ENCODE results near the gene CERS6.

The CERS6 gene

DNA sequence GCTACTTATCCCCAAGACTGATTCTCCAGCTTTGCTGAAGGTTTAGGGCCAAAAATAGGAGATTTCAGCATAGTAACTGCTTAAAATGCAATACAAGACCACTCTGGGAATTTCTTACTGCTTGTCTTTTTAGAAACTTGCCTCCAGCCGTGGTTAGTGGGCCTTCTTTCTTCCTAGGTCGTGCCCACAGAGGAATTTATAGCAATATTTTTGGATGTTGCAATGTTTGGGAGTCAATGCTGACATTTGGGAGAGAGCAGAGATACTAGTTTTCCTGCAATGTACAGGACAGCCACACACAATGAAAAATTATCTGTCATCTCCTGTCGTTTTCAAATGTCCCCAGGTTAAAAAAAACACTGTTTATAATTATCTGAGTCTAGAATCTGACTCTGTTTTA lies 25.6 kb upstream of the CERS6 start:
- Histone ChIP-seq H3K27ac (ENCODE audit: low read depth, low read length) (no peak overlapping the region), H3K9me3 (ENCODE audit: low read length) (no peaks in the 10 kb centered on the region), H3K4me1 (ENCODE audit: insufficient read depth, low read length) (no peaks in the 10 kb centered on the region), H3K27me3 (ENCODE audit: control insufficient read depth in 1 of 2, insufficient read depth in 2 of 2, low read length in 2 of 2) (no peaks in the 10 kb centered on the region), H3K4me3 (ENCODE audit: low read depth in 1 of 2, low read length in 2 of 2) (no peak overlapping the region), H3K36me3 (ENCODE audit: insufficient read depth, low read length) (no peaks in the 10 kb centered on the region), H3K9ac (ENCODE audit: low read length) (no peak overlapping the region)

DNA sequence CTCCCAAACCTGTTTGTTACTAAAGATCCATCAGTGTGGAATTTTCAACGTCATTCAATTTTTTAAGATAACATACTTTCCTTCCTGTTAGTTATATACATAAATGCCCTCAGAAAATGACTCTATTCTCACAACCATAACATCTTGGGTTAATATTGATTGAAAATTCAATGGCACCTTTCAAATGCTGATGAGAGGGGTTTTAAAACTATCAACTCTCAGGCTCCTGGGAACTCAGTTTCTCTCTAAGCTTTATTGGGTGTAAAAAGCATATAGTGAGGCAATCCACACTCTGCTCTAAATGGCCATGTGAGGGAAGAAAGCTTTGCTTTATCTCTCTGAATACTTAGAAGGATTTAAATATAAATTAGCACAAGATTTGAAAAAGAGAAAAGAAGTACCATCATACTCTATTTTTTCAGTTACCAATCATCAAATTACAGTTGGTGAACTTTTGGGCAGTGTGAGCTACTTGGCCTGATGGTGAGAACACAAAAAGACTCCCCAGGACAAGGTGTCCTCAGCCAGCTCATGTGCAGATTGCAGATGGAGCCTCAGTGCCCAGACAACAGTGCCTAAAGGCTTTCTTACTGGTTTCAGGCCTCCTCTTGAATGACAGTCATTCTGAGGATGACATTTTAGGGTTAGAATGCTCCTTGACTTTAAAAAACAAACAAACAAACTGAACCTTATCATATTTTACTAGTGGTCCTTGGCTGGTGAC lies 24.6 kb upstream of the CERS6 start:
- no peaks in the 10 kb centered on the region for H3K36me3 ChIP-seq (ENCODE audit: insufficient read depth, low read length)

GRCh38 chr2:168432100-168432499 lies 24.0 kb upstream of the CERS6 start:
- H3K9me3 ChIP-seq (ENCODE audit: low read length), result no peaks in the 10 kb centered on the region
- no peaks in the 10 kb centered on the region for H3K36me3 ChIP-seq (ENCODE audit: insufficient read depth, low read length)
- H3K27ac ChIP-seq (ENCODE audit: low read depth, low read length), result no peak overlapping the region
- no peak overlapping the region for H3K9ac ChIP-seq (ENCODE audit: low read length)
- H3K4me1 ChIP-seq (ENCODE audit: insufficient read depth, low read length), result no peaks in the 10 kb centered on the region
- H3K27me3 ChIP-seq (ENCODE audit: control insufficient read depth in 1 of 2, insufficient read depth in 2 of 2, low read length in 2 of 2), result no peaks in the 10 kb centered on the region
- H3K4me3 ChIP-seq (ENCODE audit: low read depth in 1 of 2, low read length in 2 of 2), result no peak overlapping the region

More for the DNA sequence above, 24.6 kb upstream of the CERS6 start:
- Histone ChIP-seq H3K9ac (ENCODE audit: low read length) (no peak overlapping the region), H3K27me3 (ENCODE audit: control insufficient read depth in 1 of 2, insufficient read depth in 2 of 2, low read length in 2 of 2) (no peaks in the 10 kb centered on the region), H3K27ac (ENCODE audit: low read depth, low read length) (no peak overlapping the region), H3K9me3 (ENCODE audit: low read length) (no peaks in the 10 kb centered on the region), H3K4me1 (ENCODE audit: insufficient read depth, low read length) (no peaks in the 10 kb centered on the region), H3K4me3 (ENCODE audit: low read depth in 1 of 2, low read length in 2 of 2) (no peak overlapping the region)

- Histone ChIP-seq H3K4me1 (ENCODE audit: insufficient read depth, low read length) (no peaks in the 10 kb centered on the region), H3K4me3 (ENCODE audit: low read depth in 1 of 2, low read length in 2 of 2) (no peak overlapping the region)
These were observed 23.4 kb upstream of the CERS6 start for GRCh38 chr2:168432565-168433186.

DNA sequence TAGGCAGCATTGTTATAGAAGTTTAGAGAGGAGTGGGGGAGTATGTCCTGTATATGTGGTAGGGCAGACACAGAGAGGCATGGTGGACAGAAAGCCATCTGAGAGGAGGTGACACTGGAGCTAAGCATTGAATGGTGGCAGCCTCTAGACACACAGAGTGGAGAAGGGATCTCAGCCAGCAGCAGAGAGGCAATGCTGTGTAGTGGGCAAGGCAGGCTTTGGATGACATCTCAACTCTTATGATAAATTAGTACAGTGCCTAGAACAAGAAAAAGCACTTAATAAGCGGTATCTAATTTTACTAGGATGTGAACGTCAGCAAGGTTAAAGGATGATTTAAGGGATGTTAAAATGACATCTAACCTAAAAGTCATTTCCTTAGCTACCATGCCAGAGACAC lies 22.5 kb upstream of the CERS6 start:
- no peak overlapping the region for H3K9ac ChIP-seq (ENCODE audit: low read length)
- H3K27me3 ChIP-seq (ENCODE audit: control insufficient read depth in 1 of 2, insufficient read depth in 2 of 2, low read length in 2 of 2), result no peaks in the 10 kb centered on the region
- no peaks in the 10 kb centered on the region for H3K9me3 ChIP-seq (ENCODE audit: low read length)
- H3K4me3 ChIP-seq (ENCODE audit: low read depth in 1 of 2, low read length in 2 of 2), result no peak overlapping the region
- no peaks in the 10 kb centered on the region for H3K4me1 ChIP-seq (ENCODE audit: insufficient read depth, low read length)
- no peak overlapping the region for H3K27ac ChIP-seq (ENCODE audit: low read depth, low read length)
- no peaks in the 10 kb centered on the region for H3K36me3 ChIP-seq (ENCODE audit: insufficient read depth, low read length)

More at GRCh38 chr2:168432565-168433186, 23.4 kb upstream of the CERS6 start:
- Histone ChIP-seq H3K36me3 (ENCODE audit: insufficient read depth, low read length) (no peaks in the 10 kb centered on the region), H3K27me3 (ENCODE audit: control insufficient read depth in 1 of 2, insufficient read depth in 2 of 2, low read length in 2 of 2) (no peaks in the 10 kb centered on the region), H3K9me3 (ENCODE audit: low read length) (no peaks in the 10 kb centered on the region), H3K9ac (ENCODE audit: low read length) (no peak overlapping the region), H3K27ac (ENCODE audit: low read depth, low read length) (no peak overlapping the region)

DNA sequence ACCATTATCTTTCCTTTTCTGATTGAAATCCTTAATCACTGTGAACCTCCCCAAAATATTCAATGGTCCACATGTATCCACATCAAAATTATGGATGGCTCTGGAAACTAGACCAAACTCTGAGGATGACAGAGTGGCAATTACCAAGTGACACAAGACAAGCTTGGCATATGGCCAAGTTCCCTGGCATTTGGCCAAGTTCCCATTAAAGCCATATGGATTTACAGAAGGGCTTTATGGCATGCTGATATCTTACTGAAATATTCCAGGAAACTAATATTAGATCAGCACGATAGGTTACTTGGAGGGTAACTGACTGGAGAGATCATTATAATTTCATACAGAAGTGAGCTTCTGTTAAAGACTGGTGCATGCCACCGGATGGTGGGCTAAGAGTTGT lies 21.9 kb upstream of the CERS6 start:
- H3K27me3 ChIP-seq (ENCODE audit: control insufficient read depth in 1 of 2, insufficient read depth in 2 of 2, low read length in 2 of 2), result no peaks in the 10 kb centered on the region
- H3K4me1 ChIP-seq (ENCODE audit: insufficient read depth, low read length), result no peaks in the 10 kb centered on the region
- no peak overlapping the region for H3K9ac ChIP-seq (ENCODE audit: low read length)
- no peaks in the 10 kb centered on the region for H3K9me3 ChIP-seq (ENCODE audit: low read length)
- no peaks in the 10 kb centered on the region for H3K36me3 ChIP-seq (ENCODE audit: insufficient read depth, low read length)
- no peak overlapping the region for H3K4me3 ChIP-seq (ENCODE audit: low read depth in 1 of 2, low read length in 2 of 2)
- H3K27ac ChIP-seq (ENCODE audit: low read depth, low read length), result no peak overlapping the region

DNA sequence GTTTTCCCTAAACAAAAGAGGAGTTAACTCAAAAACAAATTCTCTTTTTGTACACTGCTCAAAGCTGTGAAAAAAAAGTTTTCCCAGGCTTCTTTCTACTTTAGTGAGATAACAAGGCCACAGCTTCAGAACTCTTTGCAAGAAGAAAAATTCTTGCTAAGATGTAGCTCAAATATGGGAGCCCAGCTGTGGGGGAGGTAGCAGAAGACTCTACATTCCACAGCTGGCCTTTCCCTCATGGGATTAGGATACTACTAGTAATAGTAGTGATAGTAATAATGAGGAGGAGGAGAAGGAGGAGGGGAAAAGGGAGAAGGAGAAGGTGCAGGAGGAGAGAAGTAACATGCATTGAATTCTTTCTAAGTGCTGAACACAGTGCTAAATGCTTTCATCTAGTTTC lies 19.2 kb upstream of the CERS6 start:
- Histone ChIP-seq H3K9ac (ENCODE audit: low read length) (no peak overlapping the region), H3K9me3 (ENCODE audit: low read length) (no peaks in the 10 kb centered on the region), H3K27me3 (ENCODE audit: control insufficient read depth in 1 of 2, insufficient read depth in 2 of 2, low read length in 2 of 2) (no peaks in the 10 kb centered on the region), H3K4me1 (ENCODE audit: insufficient read depth, low read length) (no peaks in the 10 kb centered on the region), H3K36me3 (ENCODE audit: insufficient read depth, low read length) (no peaks in the 10 kb centered on the region), H3K27ac (ENCODE audit: low read depth, low read length) (no peak overlapping the region), H3K4me3 (ENCODE audit: low read depth in 1 of 2, low read length in 2 of 2) (no peak overlapping the region)

- Histone ChIP-seq H3K4me3 (ENCODE audit: low read depth in 1 of 2, low read length in 2 of 2) (no peak overlapping the region), H3K27me3 (ENCODE audit: control insufficient read depth in 1 of 2, insufficient read depth in 2 of 2, low read length in 2 of 2) (no peaks in the 10 kb centered on the region), H3K9me3 (ENCODE audit: low read length) (no peaks in the 10 kb centered on the region), H3K27ac (ENCODE audit: low read depth, low read length) (no peak overlapping the region), H3K9ac (ENCODE audit: low read length) (no peak overlapping the region), H3K4me1 (ENCODE audit: insufficient read depth, low read length) (no peaks in the 10 kb centered on the region), H3K36me3 (ENCODE audit: insufficient read depth, low read length) (no peaks in the 10 kb centered on the region)
These were observed 17.5 kb upstream of the CERS6 start for GRCh38 chr2:168438553-168438952.

GRCh38 chr2:168439536-168439935 lies 16.5 kb upstream of the CERS6 start:
- Histone ChIP-seq H3K27me3 (ENCODE audit: control insufficient read depth in 1 of 2, insufficient read depth in 2 of 2, low read length in 2 of 2) (no peaks in the 10 kb centered on the region), H3K36me3 (ENCODE audit: insufficient read depth, low read length) (no peaks in the 10 kb centered on the region), H3K4me3 (ENCODE audit: low read depth in 1 of 2, low read length in 2 of 2) (no peak overlapping the region), H3K9ac (ENCODE audit: low read length) (no peak overlapping the region), H3K27ac (ENCODE audit: low read depth, low read length) (no peak overlapping the region), H3K4me1 (ENCODE audit: insufficient read depth, low read length) (no peaks in the 10 kb centered on the region), H3K9me3 (ENCODE audit: low read length) (no peaks in the 10 kb centered on the region)

GRCh38 chr2:168441214-168441872 lies 14.7 kb upstream of the CERS6 start:
- no peak overlapping the region for H3K4me3 ChIP-seq (ENCODE audit: low read depth in 1 of 2, low read length in 2 of 2)
- H3K27me3 ChIP-seq (ENCODE audit: control insufficient read depth in 1 of 2, insufficient read depth in 2 of 2, low read length in 2 of 2), result no peaks in the 10 kb centered on the region
- H3K9ac ChIP-seq (ENCODE audit: low read length), result no peak overlapping the region
- H3K27ac ChIP-seq (ENCODE audit: low read depth, low read length), result no peak overlapping the region
- H3K4me1 ChIP-seq (ENCODE audit: insufficient read depth, low read length), result no peaks in the 10 kb centered on the region
- no peaks in the 10 kb centered on the region for H3K36me3 ChIP-seq (ENCODE audit: insufficient read depth, low read length)
- H3K9me3 ChIP-seq (ENCODE audit: low read length), result no peaks in the 10 kb centered on the region

GRCh38 chr2:168443818-168444217 lies 12.3 kb upstream of the CERS6 start:
- Histone ChIP-seq H3K27ac (ENCODE audit: low read depth, low read length) (no peak overlapping the region), H3K9me3 (ENCODE audit: low read length) (no peaks in the 10 kb centered on the region), H3K4me1 (ENCODE audit: insufficient read depth, low read length) (no peaks in the 10 kb centered on the region), H3K27me3 (ENCODE audit: control insufficient read depth in 1 of 2, insufficient read depth in 2 of 2, low read length in 2 of 2) (no peaks in the 10 kb centered on the region), H3K36me3 (ENCODE audit: insufficient read depth, low read length) (no peaks in the 10 kb centered on the region), H3K9ac (ENCODE audit: low read length) (no peak overlapping the region), H3K4me3 (ENCODE audit: low read depth in 1 of 2, low read length in 2 of 2) (no peak overlapping the region)

Data from muscle layer of colon (tissue), 2 donors.